LNCAP (cell line): ENCODE results near the gene FRZB.

ENCODE experiments used
- TF ChIP-seq, protein P1 (sequence below): fragments of 450-650 bp; IDR thresholded peaks from 2 replicates; pipeline ENCODE4 v1.5.1; 2017; ENCODE audit warnings: mild to moderate bottlenecking

The FRZB gene

DNA sequence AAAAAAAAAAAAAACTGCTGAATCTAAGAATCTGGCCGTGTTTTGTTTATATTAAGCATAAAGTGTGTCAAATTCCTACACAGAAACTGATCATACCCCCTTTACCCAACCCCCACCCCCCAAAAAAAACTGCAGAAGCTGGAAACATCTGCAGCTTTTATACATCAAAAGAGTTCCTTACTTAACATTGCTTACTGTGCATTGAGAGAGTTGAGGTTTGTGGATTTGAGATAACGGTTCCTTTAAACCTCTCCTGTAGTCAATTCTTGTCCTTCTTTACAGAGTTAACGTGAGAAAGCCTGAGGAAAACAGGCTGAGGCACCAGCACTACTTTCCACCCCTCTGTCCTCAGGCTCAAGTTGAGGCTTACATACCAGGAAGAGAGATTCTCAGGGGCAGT lies 34.5 kb downstream of the FRZB start:
- TF ChIP-seq, protein P1, sequence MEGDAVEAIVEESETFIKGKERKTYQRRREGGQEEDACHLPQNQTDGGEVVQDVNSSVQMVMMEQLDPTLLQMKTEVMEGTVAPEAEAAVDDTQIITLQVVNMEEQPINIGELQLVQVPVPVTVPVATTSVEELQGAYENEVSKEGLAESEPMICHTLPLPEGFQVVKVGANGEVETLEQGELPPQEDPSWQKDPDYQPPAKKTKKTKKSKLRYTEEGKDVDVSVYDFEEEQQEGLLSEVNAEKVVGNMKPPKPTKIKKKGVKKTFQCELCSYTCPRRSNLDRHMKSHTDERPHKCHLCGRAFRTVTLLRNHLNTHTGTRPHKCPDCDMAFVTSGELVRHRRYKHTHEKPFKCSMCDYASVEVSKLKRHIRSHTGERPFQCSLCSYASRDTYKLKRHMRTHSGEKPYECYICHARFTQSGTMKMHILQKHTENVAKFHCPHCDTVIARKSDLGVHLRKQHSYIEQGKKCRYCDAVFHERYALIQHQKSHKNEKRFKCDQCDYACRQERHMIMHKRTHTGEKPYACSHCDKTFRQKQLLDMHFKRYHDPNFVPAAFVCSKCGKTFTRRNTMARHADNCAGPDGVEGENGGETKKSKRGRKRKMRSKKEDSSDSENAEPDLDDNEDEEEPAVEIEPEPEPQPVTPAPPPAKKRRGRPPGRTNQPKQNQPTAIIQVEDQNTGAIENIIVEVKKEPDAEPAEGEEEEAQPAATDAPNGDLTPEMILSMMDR: no peak

DNA sequence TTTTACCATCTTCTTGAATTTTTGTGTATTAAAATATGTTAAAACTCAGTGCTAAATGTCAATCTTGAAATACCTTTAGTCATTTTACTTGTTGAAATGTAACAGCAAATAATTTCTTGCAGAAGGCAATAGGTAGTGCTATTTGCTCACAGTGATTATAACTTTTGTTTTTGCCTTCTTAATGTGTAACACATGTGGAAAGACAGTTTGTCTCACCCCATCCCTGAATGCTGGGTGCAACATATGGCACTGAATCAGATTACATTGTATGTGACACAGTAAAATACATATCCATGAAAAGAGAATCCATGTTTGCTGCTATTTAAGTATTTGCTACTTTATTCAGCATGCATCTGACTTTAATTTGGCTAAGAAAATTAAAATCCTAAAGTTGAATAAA lies 35.3 kb downstream of the FRZB start:
- TF ChIP-seq, protein P1: no peak

DNA sequence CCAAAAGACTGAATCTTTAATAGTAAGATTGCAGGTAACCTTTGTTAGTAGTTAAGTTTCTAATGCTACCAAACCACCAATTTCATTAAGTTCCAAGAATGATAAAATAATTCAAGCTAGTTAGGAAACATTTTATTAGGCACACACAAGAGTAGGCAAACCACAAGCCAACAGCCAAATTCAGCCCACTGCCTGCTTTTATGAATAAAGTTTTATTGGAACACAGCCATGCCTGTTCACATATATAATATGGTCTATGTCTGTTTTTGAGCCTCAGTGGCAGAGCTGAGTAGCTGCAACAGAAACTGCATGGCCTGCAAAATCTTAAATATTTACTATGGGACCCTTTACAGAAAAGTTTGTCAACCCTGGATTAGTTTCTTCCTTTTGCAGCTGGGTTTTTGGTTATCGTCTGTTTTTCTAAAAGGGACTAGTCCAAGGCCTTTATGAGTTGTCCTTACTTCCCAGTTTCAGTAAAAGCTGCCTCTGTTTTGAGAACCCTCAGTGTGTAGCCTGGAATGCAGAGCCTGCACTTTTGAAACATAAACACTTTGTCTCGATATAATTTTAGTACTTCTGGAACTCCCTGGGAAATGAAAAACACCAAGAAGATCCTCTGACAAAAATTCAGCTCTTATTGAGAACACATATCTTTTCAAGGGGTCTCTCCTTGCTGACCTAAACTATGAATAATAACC lies 39.1 kb downstream of the FRZB start:
- TF ChIP-seq, protein P1: no peak

DNA sequence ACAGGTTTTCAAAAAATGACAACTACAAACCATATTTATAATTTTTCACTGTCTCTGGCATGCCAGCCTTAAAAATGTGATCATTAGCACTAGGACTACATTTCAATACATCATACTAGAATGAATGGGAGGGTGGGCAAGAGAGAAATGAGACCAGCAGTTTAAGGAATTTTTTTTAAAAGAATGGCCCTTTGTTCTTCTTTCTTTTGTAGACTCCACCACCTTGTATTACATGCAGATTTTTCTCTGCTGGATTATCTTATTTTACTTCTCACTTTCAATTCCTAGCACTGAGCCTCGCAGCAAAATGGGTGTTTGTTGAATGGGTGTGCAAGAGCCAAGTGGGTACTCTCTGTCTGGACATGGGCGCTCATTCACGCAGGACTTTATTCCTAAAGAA lies 39.9 kb downstream of the FRZB start:
- TF ChIP-seq, protein P1: no peak

DNA sequence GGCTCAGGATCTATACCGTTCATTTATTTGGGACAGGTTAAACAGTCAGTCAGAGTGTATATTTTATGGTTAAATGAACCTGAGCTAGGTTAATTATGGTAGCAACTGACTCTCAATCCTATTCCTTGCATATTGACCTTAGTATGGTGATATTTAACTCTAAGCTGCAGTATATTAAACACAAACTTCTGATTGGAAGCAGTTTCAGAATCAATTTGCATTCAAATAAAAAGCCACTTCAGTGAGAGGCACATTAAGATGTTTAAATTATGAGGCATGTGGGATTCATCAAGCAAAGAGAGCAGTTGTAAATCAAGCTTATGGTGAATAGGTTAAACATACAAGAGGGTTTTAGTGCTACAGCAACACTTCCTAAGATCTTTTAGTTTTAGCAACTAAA lies 40.4 kb downstream of the FRZB start:
- TF ChIP-seq, protein P1: no peak

DNA sequence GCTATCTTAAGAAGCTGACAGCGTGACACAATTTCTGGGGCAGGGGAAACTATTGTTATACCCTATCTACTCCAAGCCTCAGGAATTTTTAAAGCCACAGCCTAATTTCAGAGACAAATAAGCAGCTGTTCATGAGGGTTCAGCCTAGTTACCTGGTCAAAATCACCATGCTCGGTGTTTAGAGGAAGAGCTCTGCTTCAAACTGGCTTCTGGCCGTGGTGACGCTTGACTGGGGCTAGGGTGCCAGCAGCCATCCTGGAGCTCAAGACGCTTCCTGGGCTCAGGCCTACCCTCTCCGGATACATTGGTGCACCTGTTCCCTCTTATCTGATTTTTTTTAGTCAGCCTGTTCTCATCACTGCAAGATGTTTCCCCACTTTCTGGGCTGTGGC lies 41.7 kb downstream of the FRZB start:
- TF ChIP-seq, protein P1: no peak

DNA sequence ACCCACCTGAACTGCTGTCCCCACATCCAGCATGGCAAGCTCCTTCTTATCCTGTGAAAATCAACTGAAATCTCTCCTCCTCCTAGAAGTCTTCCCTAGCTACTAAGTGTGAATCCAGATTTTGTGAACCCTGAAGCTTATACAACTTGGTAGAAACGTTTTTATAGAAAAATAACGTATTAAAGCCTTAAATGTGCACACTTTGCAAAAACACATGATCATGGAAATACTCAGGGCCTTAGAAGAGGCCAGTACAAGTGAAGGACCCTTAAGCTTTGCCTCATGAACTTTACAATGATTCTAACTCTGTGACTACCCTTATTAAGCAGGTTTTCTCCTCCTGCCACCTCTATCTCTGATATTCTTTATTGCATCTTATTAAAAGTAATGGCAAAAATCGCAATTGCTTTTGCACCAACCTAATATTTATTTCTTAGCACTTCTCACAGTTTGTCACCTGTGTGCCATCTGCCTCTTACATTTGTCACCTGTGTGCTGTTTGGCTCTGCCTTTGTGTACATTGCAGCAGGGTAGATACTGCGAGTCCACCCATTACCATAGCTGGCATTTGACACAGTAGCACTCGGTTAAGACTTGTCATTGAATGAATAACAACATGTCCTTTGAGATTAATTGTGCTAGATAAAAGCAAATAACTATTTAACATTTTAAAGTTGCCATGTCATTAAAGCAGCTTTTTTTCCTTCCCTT lies 42.2 kb downstream of the FRZB start:
- TF ChIP-seq, protein P1: no peak
